Activated CD8-positive, alpha-beta memory T cell treated with anti-CD3 and anti-CD28 coated beads for 24 hours (primary cell): Measurements from ENCODE around the gene ZFYVE16.
"Not testable (repeated sequence)": the region's sequence is repeated elsewhere in the genome, so short reads cannot be mapped to it uniquely, and the experiment has no call there.

Experiments
- DNase-seq: peaks from one replicate; pipeline ENCODE4 v3.0.0-alpha.2; 2020

ZFYVE16 gene

DNA sequence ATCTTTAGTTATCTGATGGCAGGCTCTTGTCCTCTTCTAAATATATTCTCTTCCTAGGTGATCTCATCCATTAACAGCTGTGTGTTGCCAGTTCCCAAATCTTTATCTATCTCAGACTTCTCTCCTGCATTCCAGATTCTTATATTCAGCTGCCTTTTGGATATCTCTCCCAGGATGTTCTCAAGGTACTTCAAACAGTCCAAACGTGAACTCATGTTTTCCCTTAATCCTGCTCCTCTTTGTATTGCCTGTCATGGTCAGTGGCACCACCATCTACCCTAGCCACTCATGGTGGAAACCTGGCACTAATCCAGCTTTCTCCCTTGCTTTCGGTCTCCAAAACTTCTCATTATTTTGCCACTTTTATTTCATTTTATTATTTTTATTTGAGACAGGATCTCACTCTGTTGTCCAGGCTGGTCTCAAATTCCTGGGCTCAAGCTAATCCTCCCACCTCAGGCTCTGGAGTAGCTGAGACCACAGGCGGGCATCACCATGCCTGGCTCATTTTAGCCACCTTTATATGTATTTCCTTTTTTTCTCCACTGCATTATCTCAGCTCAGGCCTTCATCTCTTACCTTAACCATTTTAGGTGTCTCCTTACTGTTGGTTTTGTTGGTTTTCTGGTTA, 3.8 kb downstream of the ZFYVE16 start:
- no peak for DNase-seq

DNA sequence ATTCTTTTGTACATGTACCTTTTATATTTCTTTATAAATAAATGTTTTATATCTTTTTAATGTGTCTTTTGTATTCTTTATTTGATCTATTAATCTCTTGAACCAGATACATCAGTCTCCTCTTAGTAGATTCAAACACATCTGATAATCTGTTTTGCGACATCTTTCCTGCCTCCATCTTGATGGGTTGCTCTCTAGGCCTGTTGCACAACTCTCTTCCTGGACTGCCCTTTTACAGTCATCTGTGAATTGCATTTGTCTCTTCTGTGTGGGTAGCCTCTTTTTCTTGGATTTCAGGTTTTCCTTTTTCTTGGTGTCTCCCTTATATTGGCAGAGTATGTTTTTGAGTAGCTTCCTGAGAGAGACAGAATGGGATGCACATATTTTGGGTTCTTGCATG, 6.2 kb downstream of the ZFYVE16 start:
- no peak for DNase-seq

DNA sequence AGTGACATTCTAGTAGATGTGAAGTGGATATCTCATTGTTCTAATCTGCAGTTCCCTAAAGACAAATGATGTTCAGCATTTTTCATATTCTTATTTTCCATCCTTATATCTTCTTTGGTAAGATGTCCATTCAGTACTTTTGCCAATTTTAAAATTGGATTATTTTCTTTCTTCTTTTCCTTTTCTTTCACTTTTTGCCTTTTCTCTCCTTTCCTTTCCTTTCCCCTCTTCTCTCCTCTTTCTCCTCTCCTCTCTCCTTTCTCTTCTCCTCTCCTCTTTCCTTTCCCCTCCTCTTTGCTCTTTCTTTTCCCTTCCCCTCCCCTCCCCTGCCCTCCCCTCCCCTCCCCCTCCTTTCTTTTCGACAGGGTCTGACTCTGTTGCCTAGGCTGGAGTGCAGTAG, 10.1 kb downstream of the ZFYVE16 start:
- DNase-seq = no peak

DNA sequence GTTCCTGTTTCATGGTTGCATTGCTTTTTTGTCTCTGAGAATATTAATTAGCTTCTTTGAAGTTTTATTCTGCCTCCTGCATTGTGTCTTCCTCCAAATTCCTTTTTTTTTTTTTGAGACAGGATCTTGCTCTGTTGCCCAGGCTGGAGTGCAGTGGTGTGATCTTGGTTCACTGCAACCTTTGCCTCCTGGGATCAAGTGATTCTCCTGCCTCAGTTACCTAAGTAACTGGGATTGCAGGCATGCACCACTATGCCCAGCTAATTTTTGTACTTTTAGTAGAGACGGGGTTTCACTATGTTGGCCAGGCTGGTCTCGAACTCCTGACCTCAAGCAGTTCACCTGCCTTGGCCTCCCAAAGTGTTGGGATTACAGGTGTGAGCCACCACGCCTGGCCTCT, 16.5 kb downstream of the ZFYVE16 start:
- DNase-seq = not testable (repeated sequence)

DNA sequence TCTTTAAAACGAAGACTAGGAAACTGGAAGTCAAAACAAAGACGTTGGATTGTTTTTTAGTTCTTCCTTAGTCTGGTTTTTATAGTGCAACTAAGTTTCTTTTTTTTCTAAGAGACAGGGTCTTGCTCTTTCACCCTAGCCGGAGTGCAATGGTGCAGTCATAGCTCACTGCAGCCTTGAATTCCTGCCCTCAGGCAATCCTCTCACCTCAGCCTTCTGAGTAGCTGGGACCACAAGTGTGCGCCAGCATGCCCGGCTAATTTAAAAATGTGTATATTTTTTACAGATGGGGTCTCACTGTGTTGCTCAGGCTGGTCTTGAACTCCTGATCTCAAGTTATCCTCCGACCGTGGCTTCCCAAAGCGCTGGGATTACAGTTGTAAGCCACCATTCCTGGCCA, 27.6 kb downstream of the ZFYVE16 start:
- no peak for DNase-seq

DNA sequence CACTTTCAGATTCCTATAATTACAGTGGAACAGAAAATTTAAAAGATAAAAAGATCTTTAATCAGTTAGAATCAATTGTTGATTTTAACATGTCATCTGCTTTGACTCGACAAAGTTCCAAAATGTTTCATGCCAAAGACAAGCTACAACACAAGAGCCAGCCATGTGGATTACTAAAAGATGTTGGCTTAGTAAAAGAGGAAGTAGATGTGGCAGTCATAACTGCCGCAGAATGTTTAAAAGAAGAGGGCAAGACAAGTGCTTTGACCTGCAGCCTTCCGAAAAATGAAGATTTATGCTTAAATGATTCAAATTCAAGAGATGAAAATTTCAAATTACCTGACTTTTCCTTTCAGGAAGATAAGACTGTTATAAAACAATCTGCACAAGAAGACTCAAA, 29.5 kb downstream of the ZFYVE16 start:
- no peak for DNase-seq

DNA sequence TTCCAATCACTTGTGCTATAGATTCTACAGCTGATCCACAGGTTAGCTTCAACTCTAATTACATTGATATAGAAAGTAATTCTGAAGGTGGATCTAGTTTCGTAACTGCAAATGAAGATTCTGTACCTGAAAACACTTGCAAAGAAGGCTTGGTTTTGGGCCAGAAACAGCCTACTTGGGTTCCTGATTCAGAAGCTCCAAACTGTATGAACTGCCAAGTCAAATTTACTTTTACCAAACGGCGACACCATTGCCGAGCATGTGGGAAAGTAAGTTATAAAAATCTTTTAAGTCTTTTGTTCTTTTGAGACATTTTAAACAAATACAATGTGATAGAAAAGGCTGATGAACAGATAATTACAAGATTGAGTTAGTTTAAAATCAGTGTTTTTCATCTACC, 30.9 kb downstream of the ZFYVE16 start:
- no peak for DNase-seq

DNA sequence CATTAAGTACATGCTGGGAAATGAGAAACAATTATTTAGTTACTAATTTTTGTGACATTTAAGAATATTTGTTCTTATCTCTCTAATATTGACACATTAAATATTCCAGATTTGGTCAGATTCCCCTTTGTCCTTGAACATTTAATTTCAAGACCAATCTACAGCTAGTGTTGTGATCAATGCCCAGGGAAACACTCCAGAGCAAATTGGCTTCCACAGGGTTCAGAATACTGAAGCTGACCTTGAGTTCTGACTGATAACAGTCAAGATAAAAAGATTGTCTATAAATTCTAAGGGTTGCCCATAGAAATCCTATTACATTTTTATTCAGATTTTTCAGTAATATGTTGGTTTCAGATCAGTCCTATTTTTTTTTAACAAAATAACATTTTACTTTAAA, 31.3 kb downstream of the ZFYVE16 start:
- DNase-seq = no peak

DNA sequence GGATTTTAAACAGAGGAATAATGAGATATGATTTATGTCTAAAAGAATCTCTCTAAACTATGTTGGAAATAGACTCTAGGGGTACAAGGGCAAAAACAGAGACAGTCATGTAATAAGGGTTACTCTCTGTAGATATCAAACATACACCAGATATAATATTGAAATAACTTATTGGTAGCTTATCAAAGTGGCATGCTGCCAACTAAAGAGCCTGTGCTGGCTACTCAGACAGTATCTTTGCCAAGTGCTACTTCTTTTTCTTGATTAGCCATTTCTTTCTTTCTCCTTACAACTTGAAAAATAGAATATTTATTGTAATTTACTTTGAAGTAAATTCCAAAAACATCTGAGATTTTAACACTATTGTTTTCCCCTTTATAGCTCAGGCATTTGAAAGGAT, 34.9 kb downstream of the ZFYVE16 start:
- DNase-seq = no peak

DNA sequence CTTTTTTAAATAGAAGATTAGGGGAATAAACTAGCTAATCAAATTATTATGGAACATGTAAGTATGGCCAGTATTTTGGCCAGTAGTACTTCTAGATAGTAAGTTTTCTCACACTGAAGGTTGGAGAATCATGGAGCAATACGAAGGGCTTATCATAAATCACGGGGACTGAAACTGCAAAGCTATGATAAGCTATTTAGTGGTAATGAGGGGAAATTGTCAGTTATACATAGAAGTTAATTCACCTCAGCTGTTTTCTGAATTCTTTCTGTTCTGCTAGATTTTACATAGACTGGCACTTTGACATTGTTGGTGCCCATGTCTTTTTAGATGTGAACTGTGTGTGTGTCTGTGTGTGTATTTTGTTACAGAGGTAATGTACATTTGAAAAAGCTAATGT, 45.5 kb downstream of the ZFYVE16 start:
- DNase-seq = no peak

DNA sequence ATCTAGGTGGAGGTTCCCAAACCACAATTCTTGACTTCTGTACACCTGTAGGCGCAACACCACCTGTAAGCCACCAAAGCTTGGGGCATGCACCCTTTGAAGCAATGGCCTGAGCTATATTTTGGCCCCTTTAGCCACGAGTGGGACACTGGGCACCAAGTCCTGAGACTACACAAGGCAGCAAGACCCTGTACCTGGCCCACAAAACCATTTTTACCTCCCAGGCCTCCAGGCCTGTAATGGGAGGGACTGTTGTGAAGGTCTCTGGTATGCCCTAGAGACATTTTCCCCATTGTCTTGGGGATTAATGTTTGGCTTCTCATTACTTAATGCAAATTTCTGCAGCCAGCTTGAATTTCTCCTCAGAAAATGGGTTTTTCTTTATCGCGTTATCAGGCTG, 55.4 kb downstream of the ZFYVE16 start:
- no peak for DNase-seq

DNA sequence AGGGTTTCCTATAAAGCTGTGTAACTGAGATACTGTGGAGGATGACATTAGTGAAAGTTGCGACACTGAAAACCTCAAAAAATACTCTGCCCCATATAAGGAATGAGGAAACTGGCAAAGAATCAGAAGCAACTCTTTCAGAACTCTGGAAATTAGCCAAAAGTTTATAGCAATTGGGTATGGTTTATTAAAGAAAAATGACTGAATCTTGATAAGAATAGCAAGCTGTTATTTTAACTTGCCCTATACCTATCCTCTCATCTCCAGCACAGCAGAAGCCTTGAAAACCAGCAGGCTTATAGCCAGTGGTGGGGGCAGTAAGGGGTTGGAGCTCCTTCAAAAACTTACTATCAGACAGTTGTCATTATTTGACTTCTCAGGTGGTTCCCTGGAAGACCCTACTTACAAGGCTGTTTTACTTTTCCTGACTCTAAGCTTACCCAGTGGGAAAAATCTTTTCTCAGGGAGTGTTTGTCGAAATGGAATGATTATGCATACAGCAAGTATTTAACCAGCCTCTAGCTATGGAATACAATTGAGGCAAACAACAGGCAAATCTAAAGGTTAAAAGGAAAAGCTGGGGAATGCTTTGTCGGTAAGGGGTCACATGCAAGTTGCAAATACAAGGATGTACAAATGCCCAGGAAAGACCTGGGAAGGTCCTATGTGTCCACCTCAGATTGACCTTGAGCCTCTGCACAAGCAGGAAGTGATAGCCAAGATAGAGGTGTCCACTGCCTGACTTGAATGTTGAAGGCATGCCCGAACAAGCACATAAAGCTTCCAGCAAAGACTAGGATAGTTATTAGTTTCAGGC, 59.0 kb downstream of the ZFYVE16 start:
- DNase-seq = no peak

DNA sequence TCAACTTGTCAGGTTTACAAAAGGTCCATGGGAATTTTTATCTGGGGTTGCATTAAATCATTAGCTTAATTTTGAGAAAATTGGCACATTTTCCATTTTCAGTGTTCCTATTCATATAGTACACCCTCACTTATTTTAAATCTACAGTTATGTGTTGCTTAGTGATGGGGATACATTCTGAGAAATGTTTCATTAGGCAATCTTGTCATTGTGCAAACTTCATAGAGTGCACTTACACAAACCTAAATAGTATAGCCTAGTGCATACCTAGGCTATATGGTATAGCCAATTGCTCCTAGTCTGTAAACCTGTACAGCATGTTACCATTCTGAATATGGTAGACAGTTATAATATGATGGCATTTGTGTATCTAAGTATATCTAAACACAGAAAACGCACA, 60.3 kb downstream of the ZFYVE16 start:
- DNase-seq = no peak

DNA sequence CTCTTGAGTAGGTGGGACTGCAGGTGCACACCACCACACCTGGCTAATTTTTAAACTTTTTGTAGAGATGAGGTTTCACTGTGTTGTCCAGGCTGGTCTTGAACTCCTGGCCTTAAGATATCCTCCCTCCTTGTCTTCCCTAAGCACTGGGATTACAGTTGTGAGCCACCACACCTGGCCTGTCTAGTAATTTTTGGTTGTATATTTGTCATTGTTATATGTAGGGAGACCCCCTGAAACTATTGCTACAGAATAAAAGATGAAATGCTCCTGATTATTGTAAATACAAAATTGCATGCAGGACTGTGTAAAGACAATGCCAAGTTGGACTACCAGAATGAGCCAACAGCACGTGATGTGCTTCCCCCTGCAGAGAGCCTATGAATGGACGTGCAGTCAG, 62.8 kb downstream of the ZFYVE16 start:
- DNase-seq = not testable (repeated sequence)

DNA sequence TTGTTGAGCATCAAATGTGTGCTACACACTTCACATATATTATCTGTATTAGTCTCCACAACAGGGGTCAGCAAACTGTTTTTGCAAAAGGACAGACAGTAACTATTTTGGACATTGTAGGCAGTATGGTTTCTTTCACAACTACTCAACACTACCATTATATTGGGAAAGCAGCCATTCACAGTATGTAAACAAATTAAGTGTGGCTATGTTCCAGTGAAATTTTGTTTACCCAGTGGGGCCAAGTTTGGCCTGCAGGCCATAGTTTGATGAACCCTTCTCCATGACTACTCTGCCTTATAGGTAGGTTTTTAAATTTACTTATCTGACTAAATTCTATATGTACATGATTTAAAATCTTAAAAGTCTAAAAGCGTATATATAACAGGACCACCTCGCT, 67.1 kb downstream of the ZFYVE16 start:
- no peak for DNase-seq

DNA sequence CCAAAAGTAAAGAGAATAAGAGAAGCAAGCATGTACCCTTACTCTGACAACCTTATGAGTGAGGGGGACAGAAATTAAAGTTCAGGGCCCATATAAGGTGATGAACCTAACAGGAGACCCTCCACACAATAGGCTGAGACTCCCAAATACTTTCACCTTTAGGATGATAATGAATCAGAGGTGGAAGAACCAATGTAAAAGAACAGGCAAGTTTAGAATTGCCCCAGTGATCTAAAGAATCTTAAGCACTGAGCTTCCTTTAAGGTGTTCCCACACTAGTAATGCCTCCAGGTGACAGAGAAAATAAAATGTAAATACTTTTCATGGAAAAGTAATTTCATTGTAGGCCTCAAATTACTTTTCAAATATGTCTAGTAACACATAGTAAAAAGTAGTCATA, 71.8 kb downstream of the ZFYVE16 start:
- DNase-seq = no peak

DNA sequence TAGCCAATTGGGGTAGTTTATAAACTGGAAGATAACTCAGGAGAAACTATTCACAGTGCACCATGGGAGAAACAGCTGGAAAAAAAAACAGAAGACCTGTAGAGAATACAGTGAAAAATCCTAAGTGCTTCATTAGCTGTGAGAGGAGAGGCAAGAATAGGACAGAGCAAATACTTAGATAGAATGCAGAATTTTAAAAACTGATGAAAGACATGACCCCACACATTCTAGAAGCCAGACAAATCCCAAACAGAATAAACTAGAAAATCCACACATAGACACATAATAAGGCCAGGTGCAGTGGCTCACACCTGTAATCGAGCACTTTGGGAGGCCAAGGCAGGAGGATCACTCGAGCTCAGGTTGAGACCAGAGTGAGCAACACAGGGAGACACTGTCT, 72.5 kb downstream of the ZFYVE16 start:
- no peak for DNase-seq

DNA sequence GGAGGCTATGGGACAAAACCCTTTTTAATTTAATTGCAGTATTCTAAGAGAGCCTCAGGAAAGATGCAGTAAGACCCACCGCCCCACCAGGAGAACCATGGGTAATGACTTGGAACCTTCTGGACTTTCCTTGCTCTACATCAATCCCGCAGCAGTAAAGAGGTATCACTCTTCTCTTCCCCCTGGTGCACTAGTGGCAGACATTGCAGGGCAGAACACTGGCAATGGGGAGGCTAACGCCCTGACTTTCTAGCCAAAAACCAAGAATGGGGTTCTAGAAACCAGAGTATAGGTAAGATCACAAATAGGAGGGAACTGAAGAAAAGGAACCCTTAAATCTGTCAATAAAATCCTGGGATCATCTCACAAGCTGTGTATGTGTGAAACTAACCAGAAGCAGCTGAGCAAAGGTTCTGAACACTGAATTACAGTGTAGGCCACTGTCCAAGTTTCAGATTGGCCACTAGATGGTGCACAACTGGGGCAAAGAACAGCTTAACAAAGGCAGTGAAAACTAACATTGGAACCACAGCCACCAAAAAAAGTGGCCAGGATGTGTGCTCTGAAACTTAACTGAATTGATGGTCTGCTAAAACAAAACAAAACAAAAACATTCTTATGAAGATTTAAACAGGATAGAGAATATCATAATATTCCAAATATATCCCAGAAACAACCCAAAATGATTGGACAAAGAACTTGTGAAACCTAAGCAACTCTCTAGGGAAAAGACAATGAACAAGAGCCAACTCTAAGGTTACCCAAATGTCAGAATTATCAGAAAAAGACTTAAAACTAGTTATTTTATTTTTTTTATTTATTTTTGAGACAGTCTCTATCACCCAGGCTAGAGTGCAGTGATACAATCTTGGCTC, 73.4 kb downstream of the ZFYVE16 start:
- no peak for DNase-seq

DNA sequence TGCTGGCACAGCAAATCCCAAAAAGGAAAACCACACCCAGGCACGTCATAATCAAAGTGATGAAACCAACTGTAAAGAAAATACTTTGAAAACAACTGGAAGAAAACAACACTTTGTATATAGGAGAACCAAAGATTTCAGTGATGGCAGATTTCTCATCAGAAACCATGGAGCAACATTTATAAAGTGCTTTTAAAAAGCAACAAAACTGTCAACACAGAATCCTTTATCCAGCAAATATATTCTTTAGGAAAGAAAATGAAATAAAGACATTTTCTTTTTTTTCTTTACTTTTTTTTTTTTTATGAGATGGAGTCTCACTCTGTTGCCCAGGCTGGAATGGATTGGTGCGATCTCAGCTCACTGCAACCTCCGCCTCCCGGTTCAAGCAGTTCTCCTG, 74.7 kb downstream of the ZFYVE16 start:
- DNase-seq = no peak

DNA sequence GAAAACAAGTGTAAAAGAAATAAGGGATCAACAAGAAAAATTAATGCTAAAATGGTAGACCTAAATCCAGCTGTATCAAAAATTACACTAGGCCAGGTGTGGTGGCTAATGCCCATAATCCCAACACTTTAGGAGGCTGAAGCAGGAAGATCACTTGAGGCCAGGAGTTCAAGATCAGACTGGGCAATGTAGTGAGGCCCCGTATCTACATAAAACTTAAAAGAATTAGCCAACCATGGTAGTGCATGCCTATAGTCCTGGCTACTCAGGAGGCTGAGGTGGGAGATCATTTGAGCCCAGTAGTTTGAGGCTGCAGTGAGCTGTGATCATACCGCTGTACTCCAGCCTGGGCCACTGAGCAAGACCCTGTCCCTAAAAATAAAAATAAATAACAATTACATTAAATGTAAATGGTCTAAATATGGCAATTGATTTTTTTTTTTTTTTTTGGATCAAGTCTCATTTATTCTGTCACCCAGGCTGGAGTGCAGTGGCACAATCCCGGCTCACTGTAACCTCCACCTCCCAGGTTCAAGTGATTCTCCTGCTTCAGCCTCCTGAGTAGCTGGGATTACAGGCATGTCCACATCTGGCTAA, 75.9 kb downstream of the ZFYVE16 start:
- no peak for DNase-seq

DNA sequence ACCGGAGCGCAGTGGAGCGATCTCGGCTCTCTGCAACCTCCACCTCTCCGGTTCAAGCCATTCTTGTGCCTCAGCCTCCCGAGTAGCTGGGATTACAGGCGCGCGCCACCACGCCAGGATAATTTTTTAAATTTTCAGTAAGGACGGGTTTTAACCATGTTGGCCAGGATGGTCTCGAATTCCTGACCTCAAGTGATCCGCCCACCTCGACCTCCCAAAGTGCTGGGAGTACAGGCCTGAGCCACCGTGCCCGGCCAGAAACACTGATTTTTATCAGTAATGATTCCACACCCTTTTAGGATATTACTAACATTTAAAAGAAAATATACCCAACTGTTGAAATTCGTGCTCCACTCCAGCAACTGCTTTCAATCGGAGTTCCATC, 79.6 kb downstream of the ZFYVE16 start:
- no peak for DNase-seq

DNA sequence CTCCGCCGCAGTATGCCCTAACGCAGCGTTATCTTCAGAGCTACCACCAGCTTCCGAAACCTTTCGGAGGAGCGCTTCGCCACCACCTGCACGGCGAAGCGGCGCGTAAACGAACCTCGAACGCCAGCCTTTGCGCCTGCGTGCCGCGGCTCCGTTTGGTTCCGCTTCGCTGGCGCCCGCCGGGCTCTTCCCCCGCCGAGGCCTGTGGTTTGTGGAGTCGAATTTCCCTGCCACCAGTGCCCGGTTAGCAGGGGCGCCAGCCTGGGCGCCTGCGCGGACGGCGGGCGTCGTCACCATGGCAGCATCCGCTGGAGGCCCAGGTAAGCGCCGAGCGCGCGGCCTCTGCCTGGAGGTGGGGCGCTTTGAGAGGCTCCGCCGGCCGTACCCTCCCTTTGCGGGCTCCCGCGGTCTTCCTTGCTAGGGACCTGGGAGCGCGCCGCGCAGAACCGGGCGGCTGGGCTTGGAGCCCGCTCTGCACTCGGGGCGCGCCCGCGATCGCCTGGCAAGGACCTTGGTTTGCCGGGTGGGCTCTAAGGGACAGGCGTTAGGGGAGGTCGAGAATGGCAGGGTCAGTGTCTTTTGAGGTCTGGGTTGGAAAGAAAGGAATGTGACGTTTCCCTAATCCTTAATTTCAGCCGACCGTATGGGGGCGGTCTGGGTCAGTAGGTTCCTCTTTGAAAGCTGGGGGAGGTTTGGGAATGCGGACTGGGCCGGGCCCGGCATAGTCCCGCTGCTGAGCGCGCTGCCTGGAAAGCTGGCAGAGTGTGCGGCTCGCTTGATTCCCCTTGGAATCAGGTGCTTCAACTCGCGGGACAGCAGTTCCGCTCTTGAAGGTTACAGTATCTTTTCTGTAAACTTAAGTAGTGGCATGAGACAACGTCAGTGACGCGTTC, 80.2 kb downstream of the ZFYVE16 start, which contains the start of gene FAM151B:
Gene FAM151B (plus strand): TSS at position 272 of the 893 bp plus-strand sequence. CDS start 24 bp downstream, at position 296.
- DNase-seq = peak; percentile 84
